Pancreas (tissue), 10 donors: ENCODE results near the gene OR6C3. TPM values are rescaled to one million over a fixed set of nuclear protein-coding genes. Genes with fewer than 3 reads are reported as not detected.
"Not testable (repeated sequence)": the region's sequence is repeated elsewhere in the genome, so short reads cannot be mapped to it uniquely, and the experiment has no call there.

Source experiments
- ATAC-seq, 4 donors: fragments of 200-7000 bp; cut with Tn5 transposase; one replicate each; pipeline versions ENCODE4 v1.8.0 to v1.9.1; 2020; ENCODE audit warnings: mild to moderate bottlenecking in 4 of 4, moderate library complexity in 4 of 4
- DNase-seq, 6 donors: peaks; one replicate each; pipeline ENCODE4 v3.0.0-alpha.2; 2020
- FAIRE-seq: peaks from 2 replicates; lab custom pipeline; 2012; peaks lifted over from hg19 to GRCh38; lab: Jason Lieb, UNC
- H3K27ac ChIP-seq, 4 donors: fragments of 200-600 bp; sonication (generic); 1 replicate in 3 of 4; 2 replicates in 1 of 4; pipeline versions ENCODE4 v1.5.0 to v1.8.0; 2020
- H3K27me3 ChIP-seq, 4 donors: fragments of 200-600 bp; one replicate each; pipeline ENCODE4 v1.8.0; 2021
- H3K36me3 ChIP-seq, 3 donors: fragments of 200-600 bp; sonication (generic) in 1 of 3; one replicate each; pipeline versions ENCODE4 v1.5.0 to v1.8.0; 2020 to 2021
- H3K4me1 ChIP-seq, 3 donors: fragments of 200-600 bp; one replicate each; pipeline ENCODE4 v1.8.0; 2021
- H3K4me3 ChIP-seq, 4 donors: fragments of 200-600 bp; sonication (generic) in 2 of 4; one replicate each; pipeline versions ENCODE4 v1.5.0 to v1.8.0; 2020 to 2021
- H3K9me3 ChIP-seq, 4 donors: fragments of 200-600 bp; one replicate each; pipeline ENCODE4 v1.8.0; 2021
- WGBS, 2 donors: extraction: QIAGEN DNeasy Blood & Tissue Kit; methylation state at CpG; one replicate each; pipeline ENCODE4 v1.1.7; 2013; 5-methylcytosine and 5-hydroxymethylcytosine counted together
- intact Hi-C, 3 donors: fragments of 100-400 bp; cut with DNase I; formaldehyde crosslinking; loops; one replicate each; pipeline versions ENCODE4 v1.11.1 to v1.14.2; 2022
- polyA plus RNA-seq, 2 donors: library from polyadenylated mRNA; stranded (reverse); fragments of 200-250 nt; gene quantifications; one replicate each; pipeline ENCODE4 v1.2.3, GENCODE V29; 2013
- total RNA-seq, 6 donors: library from RNA; stranded (reverse); fragmentation: NEBNext Ultra II Directional in 4 of 6; extraction: Animal tissue kit (Norgen Biotek cat#: 25700) in 4 of 6; gene quantifications; one replicate each; pipeline versions ENCODE4 v1.2.1 to v1.2.4, GENCODE V29; 2021 to 2023
- TF ChIP-seq, protein P1 (sequence below), 4 donors: fragments of 200-600 bp; sonication (generic) in 3 of 4; IDR thresholded peaks; one replicate each; pipeline versions ENCODE4 v1.5.0 to v1.8.0; 2021; ENCODE audit warnings: antibody characterized with exemption in 4 of 4
- donor health status: healthy with polysubstance abuse.
- donor health status: DM: no; HTN: no; CAD: no; lungs with moderate emphysema.
- donor health status: DM: no; HTN: no; CAD: no.
- donor health status: control.
- donor health status: control.
- donor health status: Bipolar disorder and iron deficiency.
- donor health status: DM: yes; HTN: yes; CAD: no.
- donor health status: DM: no; HTN: no; CAD: no.
- donor health status: DM: no; HTN: no; CAD: no.
- donor health status: DM: yes; HTN: yes; CAD: no.

Gene OR6C3
- total and polyA plus RNA-seq, 8 donors, result not detected

DNA sequence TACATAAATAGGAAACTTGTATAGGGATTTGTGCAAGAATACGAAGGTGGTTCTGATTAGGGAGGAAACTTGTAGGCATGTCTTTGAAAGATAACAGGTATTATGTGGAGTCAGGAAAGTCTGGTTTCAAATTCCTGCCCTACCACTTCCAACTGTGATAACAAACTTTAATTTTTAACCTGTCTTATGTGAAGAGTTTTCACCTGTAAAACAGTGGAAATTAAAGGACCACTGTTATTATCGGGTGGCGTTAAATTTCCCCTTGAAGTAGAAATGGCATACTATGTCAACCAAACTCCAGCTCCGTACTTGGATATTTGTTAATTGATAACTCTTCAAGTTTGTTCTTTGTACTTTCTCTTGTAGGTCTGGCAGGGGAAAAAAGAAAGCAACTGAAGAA lies 10.3 kb upstream of the OR6C3 start:
- no peak for DNase-seq
- TF ChIP-seq, protein P1, sequence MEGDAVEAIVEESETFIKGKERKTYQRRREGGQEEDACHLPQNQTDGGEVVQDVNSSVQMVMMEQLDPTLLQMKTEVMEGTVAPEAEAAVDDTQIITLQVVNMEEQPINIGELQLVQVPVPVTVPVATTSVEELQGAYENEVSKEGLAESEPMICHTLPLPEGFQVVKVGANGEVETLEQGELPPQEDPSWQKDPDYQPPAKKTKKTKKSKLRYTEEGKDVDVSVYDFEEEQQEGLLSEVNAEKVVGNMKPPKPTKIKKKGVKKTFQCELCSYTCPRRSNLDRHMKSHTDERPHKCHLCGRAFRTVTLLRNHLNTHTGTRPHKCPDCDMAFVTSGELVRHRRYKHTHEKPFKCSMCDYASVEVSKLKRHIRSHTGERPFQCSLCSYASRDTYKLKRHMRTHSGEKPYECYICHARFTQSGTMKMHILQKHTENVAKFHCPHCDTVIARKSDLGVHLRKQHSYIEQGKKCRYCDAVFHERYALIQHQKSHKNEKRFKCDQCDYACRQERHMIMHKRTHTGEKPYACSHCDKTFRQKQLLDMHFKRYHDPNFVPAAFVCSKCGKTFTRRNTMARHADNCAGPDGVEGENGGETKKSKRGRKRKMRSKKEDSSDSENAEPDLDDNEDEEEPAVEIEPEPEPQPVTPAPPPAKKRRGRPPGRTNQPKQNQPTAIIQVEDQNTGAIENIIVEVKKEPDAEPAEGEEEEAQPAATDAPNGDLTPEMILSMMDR (IDR thresholded peaks at IDR 0.05), result no peak
- Histone ChIP-seq H3K27ac (no peak overlapping the region), H3K27me3 (no peaks in the 10 kb centered on the region), H3K4me3 (no peak overlapping the region), H3K36me3 (no peaks in the 10 kb centered on the region), H3K4me1 (no peaks in the 10 kb centered on the region), H3K9me3 (no peaks in the 10 kb centered on the region)
- intact Hi-C loops, result no loop called here
- 17 to 19% methylated on average over 4 of the region's 4 CpGs for WGBS, 2 donors
- no peak for FAIRE-seq
- ATAC-seq, result no peak

DNA sequence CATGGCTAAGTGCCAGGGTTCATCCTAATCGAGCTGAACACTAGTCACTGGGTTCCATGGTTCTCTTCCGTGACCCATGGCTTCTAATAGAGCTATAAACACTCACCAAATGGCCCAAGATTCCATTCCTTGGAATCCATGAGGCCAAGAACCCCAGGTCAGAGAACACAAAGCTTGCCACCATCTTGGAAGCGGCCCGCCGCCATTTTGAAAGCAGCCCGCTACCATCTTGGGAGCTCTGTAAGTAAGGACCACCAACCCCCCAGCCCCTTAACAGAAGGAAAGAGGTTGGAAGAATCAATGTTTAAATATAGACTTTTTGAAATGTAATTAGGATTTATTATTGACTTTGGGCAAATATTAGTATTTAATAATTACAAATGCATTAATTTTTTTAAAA lies 4.7 kb upstream of the OR6C3 start:
- H3K27me3 ChIP-seq, H3K4me1 ChIP-seq, H3K27ac ChIP-seq, H3K4me3 ChIP-seq, DNase-seq, FAIRE-seq, intact Hi-C loops, H3K36me3 ChIP-seq, H3K9me3 ChIP-seq, ATAC-seq: not testable (repeated sequence)
- WGBS, 2 donors, result 87 to 91% methylated on average over 6 of the region's 6 CpGs

DNA sequence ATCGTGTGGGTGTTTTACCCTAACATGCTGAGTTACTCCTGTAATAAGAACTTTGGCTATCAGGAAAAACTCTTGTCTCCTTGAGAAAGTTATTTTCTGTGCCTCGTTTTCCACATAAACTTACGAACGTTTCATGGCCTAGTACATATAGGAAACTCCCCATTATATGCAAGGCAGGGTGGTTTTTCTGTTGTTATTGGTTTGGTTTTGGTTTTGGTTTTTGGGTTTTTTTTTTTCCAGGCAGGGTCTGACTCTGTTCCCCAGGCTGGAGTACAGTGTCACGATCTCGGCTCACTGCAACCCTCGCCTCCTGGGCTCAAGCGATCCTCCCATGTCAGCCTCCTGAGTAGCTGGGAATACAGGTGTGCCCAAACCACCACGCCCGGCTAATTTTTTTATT lies 5.5 kb downstream of the OR6C3 start:
- TF ChIP-seq, protein P1 (IDR thresholded peaks at IDR 0.05), result no peak
- Histone ChIP-seq H3K9me3 (no peaks in the 10 kb centered on the region), H3K4me1 (no peaks in the 10 kb centered on the region), H3K4me3 (no peak overlapping the region), H3K27me3 (no peaks in the 10 kb centered on the region), H3K36me3 (no peaks in the 10 kb centered on the region), H3K27ac (no peak overlapping the region)
- FAIRE-seq (no peak), DNase-seq (no peak), ATAC-seq (no peak)
- intact Hi-C loops, result no loop called here
- WGBS, 2 donors, result 77 to 87% methylated on average over 10 of the region's 10 CpGs

DNA sequence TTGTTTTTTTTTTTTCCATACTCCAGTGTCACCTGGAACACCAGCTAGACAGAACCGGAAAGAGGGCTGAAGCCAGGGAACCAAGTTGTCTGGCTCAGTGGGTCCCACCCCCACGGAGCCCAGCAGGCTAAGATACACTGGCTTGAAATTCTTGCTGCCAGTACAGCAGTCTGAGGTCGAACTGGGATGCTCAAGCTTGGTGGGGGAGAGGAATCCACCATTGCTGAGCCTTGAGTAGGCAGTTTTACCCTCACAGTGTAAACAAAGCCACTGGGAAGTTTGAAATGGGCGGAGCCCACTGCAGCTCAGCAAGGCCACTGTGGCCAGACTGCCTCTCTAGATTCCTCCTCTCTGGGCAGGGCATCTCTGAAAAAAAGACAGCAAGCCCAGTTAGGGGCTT lies 24.8 kb downstream of the OR6C3 start:
- H3K27me3 ChIP-seq, H3K4me1 ChIP-seq, H3K36me3 ChIP-seq, H3K9me3 ChIP-seq, intact Hi-C loops, FAIRE-seq, ATAC-seq, DNase-seq, H3K27ac ChIP-seq, H3K4me3 ChIP-seq: not testable (repeated sequence)
- 56 to 71% methylated on average over 4 of the region's 4 CpGs for WGBS, 2 donors

DNA sequence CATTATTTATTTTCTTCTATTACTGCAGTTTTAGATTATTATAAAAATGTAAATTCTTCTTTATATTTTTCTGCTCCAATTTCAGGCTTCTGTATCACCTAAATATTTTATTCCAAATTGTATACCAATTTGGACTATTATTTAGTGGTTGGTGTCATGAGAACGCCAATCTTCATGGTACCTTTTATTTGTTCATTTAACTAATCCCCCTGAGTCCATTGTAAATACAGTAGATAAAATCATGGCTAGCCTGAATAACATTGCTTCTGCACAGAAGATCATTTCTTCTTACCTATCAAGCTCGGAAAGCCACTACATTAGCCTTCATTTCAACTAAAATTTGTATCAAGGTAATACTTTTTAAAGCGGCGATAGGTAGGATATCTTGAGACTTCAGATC lies 32.1 kb downstream of the OR6C3 start, which contains the start of gene OR6C75:
TSS of gene OR6C75 (plus strand) at position 301 of the 400 bp plus-strand sequence. CDS start 2,136 bp downstream, outside the sequence.
- H3K36me3 ChIP-seq, result no peaks in the 10 kb centered on the region
- H3K9me3 ChIP-seq, result no peaks in the 10 kb centered on the region
- FAIRE-seq (no peak), ATAC-seq (no peak), DNase-seq (no peak)
- intact Hi-C loops, result no loop called here
- no peaks in the 10 kb centered on the region for H3K27me3 ChIP-seq
- 77 to 82% methylated on average over 4 of the region's 4 CpGs for WGBS, 2 donors
- no peaks in the 10 kb centered on the region for H3K4me1 ChIP-seq
- no peak within 1 kb of the TSS for H3K4me3 ChIP-seq
- no peak within 1 kb of the TSS for H3K27ac ChIP-seq
- TF ChIP-seq, protein P1 (IDR thresholded peaks at IDR 0.05), result no peak

DNA sequence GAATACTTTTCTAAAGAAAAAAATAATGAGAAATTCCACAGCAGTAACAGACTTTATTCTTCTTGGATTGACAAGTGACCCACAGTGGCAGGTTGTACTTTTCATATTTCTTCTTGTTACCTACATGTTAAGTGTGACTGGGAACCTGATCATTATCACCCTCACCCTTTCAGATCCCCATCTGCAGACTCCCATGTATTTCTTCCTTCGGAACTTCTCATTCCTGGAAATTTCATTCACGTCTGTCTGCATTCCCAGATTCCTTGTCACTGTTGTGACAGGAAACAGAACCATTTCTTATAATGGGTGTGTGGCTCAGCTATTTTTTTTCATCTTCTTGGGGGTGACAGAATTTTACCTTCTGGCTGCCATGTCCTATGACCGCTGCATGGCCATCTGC lies 34.5 kb downstream of the OR6C3 start:
- H3K36me3 ChIP-seq, result no peaks in the 10 kb centered on the region
- no peak for FAIRE-seq
- no peak overlapping the region for H3K27ac ChIP-seq
- TF ChIP-seq, protein P1 (IDR thresholded peaks at IDR 0.05), result no peak
- no peak overlapping the region for H3K4me3 ChIP-seq
- H3K27me3 ChIP-seq, result no peaks in the 10 kb centered on the region
- WGBS, 2 donors, result 68% methylated on average over 3 of the region's 3 CpGs
- no peaks in the 10 kb centered on the region for H3K4me1 ChIP-seq
- H3K9me3 ChIP-seq, result no peaks in the 10 kb centered on the region
- no peak for DNase-seq
- no peak for ATAC-seq
- intact Hi-C loops, result no loop called here
